Chondrocyte (in vitro differentiated cells): ENCODE results near the gene SARS2. TPM values are rescaled to one million over a fixed set of nuclear protein-coding genes. Genes with fewer than 3 reads are reported as not detected.

Experiments used
- DNase-seq: peaks from one replicate; pipeline ENCODE4 v3.0.0; 2021; ENCODE audit warnings: mixed read lengths, low spot score
- H3K27ac Mint-ChIP-seq: one replicate; pipeline ENCODE4 v1.8.0; 2021; ENCODE audit warnings: mild to moderate bottlenecking, moderate library complexity, mixed read lengths; ENCODE audit not compliant: unreplicated experiment
- H3K27me3 Mint-ChIP-seq: 2 replicates; pipeline ENCODE4 v1.8.0; 2021; ENCODE audit warnings: low read depth, mixed read lengths
- H3K36me3 Mint-ChIP-seq: 2 replicates; pipeline ENCODE4 v1.8.0; 2021; ENCODE audit warnings: low read depth, mixed read lengths
- H3K4me1 Mint-ChIP-seq: 2 replicates; pipeline ENCODE4 v1.8.0; 2021; ENCODE audit warnings: low read depth, mild to moderate bottlenecking, mixed read lengths
- H3K4me3 Mint-ChIP-seq: one replicate; pipeline ENCODE4 v1.8.0; 2021; ENCODE audit warnings: mild to moderate bottlenecking, moderate library complexity, mixed read lengths; ENCODE audit not compliant: unreplicated experiment
- H3K9me3 Mint-ChIP-seq: 2 replicates; pipeline ENCODE4 v1.8.0; 2021; ENCODE audit warnings: low read depth, mixed read lengths
- CTCF ChIP-seq: fragments of 200-600 bp; sonication (generic); IDR thresholded peaks from 2 replicates; pipeline ENCODE4 v1.5.0; 2021; ENCODE audit warnings: antibody characterized with exemption, mild to moderate bottlenecking, moderate library complexity
- total RNA-seq: library from RNA; stranded (reverse); gene quantifications from 3 replicates; pipeline ENCODE4 v1.2.1, GENCODE V29; 2021

The SARS2 gene
- total RNA-seq, 1 donor from 2014 or later, result 15.6 TPM

- no peak overlapping the region for H3K4me3 Mint-ChIP-seq
- H3K9me3 Mint-ChIP-seq, result no peaks in the 10 kb centered on the region
- DNase-seq, result no peak
- H3K36me3 Mint-ChIP-seq, result peaks cover 18% of the 10 kb centered on the region
- H3K27me3 Mint-ChIP-seq, result no peaks in the 10 kb centered on the region
- H3K27ac Mint-ChIP-seq, result no peak overlapping the region
- H3K4me1 Mint-ChIP-seq, result no peaks in the 10 kb centered on the region
- TF ChIP-seq CTCF, result no peak
These were observed 9.8 kb downstream of the SARS2 start for GRCh38 chr19:38920602-38921419.

GRCh38 chr19:38919837-38920601 is 10.5 kb downstream of the SARS2 start:
- no peaks in the 10 kb centered on the region for H3K9me3 Mint-ChIP-seq
- H3K36me3 Mint-ChIP-seq, result peaks cover 15% of the 10 kb centered on the region
- TF ChIP-seq CTCF, result no peak
- peak; percentile 83 for DNase-seq
- no peak overlapping the region for H3K4me3 Mint-ChIP-seq
- no peaks in the 10 kb centered on the region for H3K4me1 Mint-ChIP-seq
- no peak overlapping the region for H3K27ac Mint-ChIP-seq
- no peaks in the 10 kb centered on the region for H3K27me3 Mint-ChIP-seq

GRCh38 chr19:38918526-38918925 is 12.0 kb downstream of the SARS2 start:
- no peaks in the 10 kb centered on the region for H3K27me3 Mint-ChIP-seq
- DNase-seq, result peak; percentile 89
- no peak overlapping the region for H3K27ac Mint-ChIP-seq
- H3K36me3 Mint-ChIP-seq, result peaks cover 11% of the 10 kb centered on the region
- no peak for TF ChIP-seq CTCF
- H3K9me3 Mint-ChIP-seq, result no peaks in the 10 kb centered on the region
- H3K4me3 Mint-ChIP-seq, result no peak overlapping the region
- no peaks in the 10 kb centered on the region for H3K4me1 Mint-ChIP-seq

GRCh38 chr19:38917921-38918491 is 12.6 kb downstream of the SARS2 start:
- H3K4me1 Mint-ChIP-seq, result no peaks in the 10 kb centered on the region
- no peak overlapping the region for H3K27ac Mint-ChIP-seq
- peaks cover 11% of the 10 kb centered on the region for H3K36me3 Mint-ChIP-seq
- H3K4me3 Mint-ChIP-seq, result no peak overlapping the region
- peak; percentile 76 for DNase-seq
- no peaks in the 10 kb centered on the region for H3K27me3 Mint-ChIP-seq
- peak; percentile 35 for TF ChIP-seq CTCF
- no peaks in the 10 kb centered on the region for H3K9me3 Mint-ChIP-seq

GRCh38 chr19:38917516-38917915 is 13.0 kb downstream of the SARS2 start:
- peak; percentile 72 for DNase-seq
- TF ChIP-seq CTCF, result no peak
- H3K27ac Mint-ChIP-seq, result no peak overlapping the region

More at GRCh38 chr19:38917516-38917915, 13.0 kb downstream of the SARS2 start:
- Mint-ChIP-seq H3K9me3 (no peaks in the 10 kb centered on the region), H3K4me1 (no peaks in the 10 kb centered on the region), H3K4me3 (no peak overlapping the region), H3K27me3 (no peaks in the 10 kb centered on the region), H3K36me3 (peaks cover 10% of the 10 kb centered on the region)
